ENCODE data around the gene PJA2.

The PJA2 gene

GRCh38 chr5:109322694-109323093 lies 87.1 kb downstream of the PJA2 start:
- no peak overlapping the region for H3K27ac Mint-ChIP-seq
- peaks cover 0 to 2% of the 10 kb centered on the region in 2 donors for H3K4me1 Mint-ChIP-seq
- no peaks in the 10 kb centered on the region for H3K27me3 Mint-ChIP-seq
- no peak for ATAC-seq (replicated peaks)
- no peak overlapping the region for H3K4me3 Mint-ChIP-seq
- peaks cover 15 to 29% of the 10 kb centered on the region in 2 donors for H3K36me3 Mint-ChIP-seq
- no peak for DNase-seq
- no peaks in the 10 kb centered on the region for H3K9me3 Mint-ChIP-seq

GRCh38 chr5:109319351-109319750 lies 90.4 kb downstream of the PJA2 start:
- H3K4me1 Mint-ChIP-seq: peaks cover 0 to 2% of the 10 kb centered on the region in 2 donors
- no peak overlapping the region for H3K27ac Mint-ChIP-seq
- no peak overlapping the region for H3K4me3 Mint-ChIP-seq
- no peaks in the 10 kb centered on the region for H3K27me3 Mint-ChIP-seq
- DNase-seq (no peak), ATAC-seq (replicated peaks) (no peak)
- peaks cover 7 to 22% of the 10 kb centered on the region in 2 donors for H3K36me3 Mint-ChIP-seq
- no peaks in the 10 kb centered on the region for H3K9me3 Mint-ChIP-seq

DNA sequence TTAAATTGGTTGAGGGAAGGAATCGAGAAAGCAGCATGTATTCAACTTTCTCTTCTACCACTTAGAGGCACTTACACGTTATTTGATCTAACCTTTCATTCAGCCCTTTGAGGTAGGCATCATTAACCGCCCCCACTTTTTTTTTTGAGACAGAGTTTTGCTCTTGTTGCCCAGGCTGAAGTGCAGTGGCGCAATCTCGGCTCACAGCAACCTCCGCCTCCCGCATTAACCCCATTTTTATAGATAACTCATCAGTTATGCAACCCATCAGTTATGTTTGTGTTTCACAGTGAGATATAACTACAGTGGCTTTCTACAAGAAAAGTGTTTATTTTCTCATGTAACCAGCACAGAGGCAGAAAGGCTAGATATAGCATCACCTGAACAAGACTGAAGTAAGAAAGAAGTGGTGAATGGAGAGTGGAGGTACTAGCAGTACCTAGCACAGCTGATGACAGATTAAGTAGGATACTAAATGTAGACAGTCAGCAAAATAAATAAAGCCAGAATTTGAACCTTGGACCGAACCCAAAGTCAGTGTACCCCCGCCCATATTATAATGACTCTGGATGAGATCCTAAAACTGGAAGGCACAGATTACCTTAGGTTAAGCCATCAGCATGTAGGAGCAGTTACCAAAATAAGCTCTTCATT lies 91.2 kb downstream of the PJA2 start:
- H3K27ac Mint-ChIP-seq: no peak overlapping the region
- no peaks in the 10 kb centered on the region for H3K9me3 Mint-ChIP-seq
- DNase-seq: no peak
- peaks cover 5 to 21% of the 10 kb centered on the region in 2 donors for H3K36me3 Mint-ChIP-seq
- H3K4me3 Mint-ChIP-seq: no peak overlapping the region
- no peaks in the 10 kb centered on the region for H3K27me3 Mint-ChIP-seq
- ATAC-seq (replicated peaks): no peak
- H3K4me1 Mint-ChIP-seq: peaks cover 0 to 2% of the 10 kb centered on the region in 2 donors

- Mint-ChIP-seq H3K4me3 (no peak overlapping the region), H3K27ac (no peak overlapping the region)
- no peak for DNase-seq
Observed at GRCh38 chr5:109316634-109317033, 93.1 kb downstream of the PJA2 start.

DNA sequence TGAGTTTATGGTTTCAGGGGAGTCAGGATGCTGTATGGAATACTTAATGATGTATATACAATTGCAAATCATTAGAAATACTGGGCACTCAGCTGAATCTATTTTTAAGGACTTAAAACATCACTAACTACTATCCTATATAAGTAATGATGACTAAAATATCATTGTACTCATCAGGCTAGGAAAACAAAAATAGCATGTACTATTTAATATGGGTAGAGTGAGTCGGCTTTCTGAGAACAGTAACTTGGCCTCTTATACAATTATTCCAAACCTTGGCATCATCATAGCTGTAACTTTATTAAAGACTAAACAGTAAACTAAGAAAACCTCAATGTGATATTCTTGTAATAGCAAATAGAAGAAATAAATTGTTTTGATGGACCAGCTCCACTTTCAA lies 94.5 kb downstream of the PJA2 start:
- Mint-ChIP-seq H3K27me3 (no peaks in the 10 kb centered on the region), H3K27ac (no peak overlapping the region), H3K4me3 (no peak overlapping the region), H3K4me1 (no peaks in the 10 kb centered on the region), H3K36me3 (peaks cover 3 to 4% of the 10 kb centered on the region in 2 donors), H3K9me3 (no peaks in the 10 kb centered on the region)
- ATAC-seq (replicated peaks): no peak
- no peak for DNase-seq

More at GRCh38 chr5:109316634-109317033, 93.1 kb downstream of the PJA2 start:
- H3K27me3 Mint-ChIP-seq: no peaks in the 10 kb centered on the region
- no peak for ATAC-seq (replicated peaks)
- no peaks in the 10 kb centered on the region for H3K4me1 Mint-ChIP-seq
- H3K36me3 Mint-ChIP-seq: peaks cover 6 to 10% of the 10 kb centered on the region in 2 donors
- H3K9me3 Mint-ChIP-seq: no peaks in the 10 kb centered on the region

- ATAC-seq (replicated peaks) (no peak), DNase-seq (no peak)
- no peaks in the 10 kb centered on the region for H3K4me1 Mint-ChIP-seq
- no peaks in the 10 kb centered on the region for H3K27me3 Mint-ChIP-seq
- H3K36me3 Mint-ChIP-seq: peaks cover 3 to 4% of the 10 kb centered on the region in 2 donors
- no peaks in the 10 kb centered on the region for H3K9me3 Mint-ChIP-seq
- H3K27ac Mint-ChIP-seq: no peak overlapping the region
- no peak overlapping the region for H3K4me3 Mint-ChIP-seq
Observed at GRCh38 chr5:109313127-109313526, 96.6 kb downstream of the PJA2 start.

GRCh38 chr5:109312695-109313094 lies 97.1 kb downstream of the PJA2 start:
- Mint-ChIP-seq H3K9me3 (no peaks in the 10 kb centered on the region), H3K4me3 (no peak overlapping the region), H3K27ac (no peak overlapping the region), H3K4me1 (no peaks in the 10 kb centered on the region), H3K27me3 (no peaks in the 10 kb centered on the region), H3K36me3 (peaks cover 3 to 4% of the 10 kb centered on the region in 2 donors)
- DNase-seq (no peak), ATAC-seq (replicated peaks) (no peak)

GRCh38 chr5:109310315-109310714 lies 99.5 kb downstream of the PJA2 start:
- H3K4me1 Mint-ChIP-seq: no peaks in the 10 kb centered on the region
- peaks cover 0 to 4% of the 10 kb centered on the region in 2 donors for H3K36me3 Mint-ChIP-seq
- no peak for ATAC-seq (replicated peaks)
- no peaks in the 10 kb centered on the region for H3K9me3 Mint-ChIP-seq
- no peak overlapping the region for H3K4me3 Mint-ChIP-seq
- DNase-seq: no peak
- no peaks in the 10 kb centered on the region for H3K27me3 Mint-ChIP-seq
- H3K27ac Mint-ChIP-seq: no peak overlapping the region

GRCh38 chr5:109309326-109310063 lies 100.3 kb downstream of the PJA2 start:
- Mint-ChIP-seq H3K9me3 (no peaks in the 10 kb centered on the region), H3K27me3 (no peaks in the 10 kb centered on the region), H3K4me3 (no peak overlapping the region), H3K27ac (no peak overlapping the region), H3K4me1 (no peaks in the 10 kb centered on the region), H3K36me3 (peaks cover 0 to 4% of the 10 kb centered on the region in 2 donors)
- ATAC-seq (replicated peaks): no peak
- DNase-seq: no peak

DNA sequence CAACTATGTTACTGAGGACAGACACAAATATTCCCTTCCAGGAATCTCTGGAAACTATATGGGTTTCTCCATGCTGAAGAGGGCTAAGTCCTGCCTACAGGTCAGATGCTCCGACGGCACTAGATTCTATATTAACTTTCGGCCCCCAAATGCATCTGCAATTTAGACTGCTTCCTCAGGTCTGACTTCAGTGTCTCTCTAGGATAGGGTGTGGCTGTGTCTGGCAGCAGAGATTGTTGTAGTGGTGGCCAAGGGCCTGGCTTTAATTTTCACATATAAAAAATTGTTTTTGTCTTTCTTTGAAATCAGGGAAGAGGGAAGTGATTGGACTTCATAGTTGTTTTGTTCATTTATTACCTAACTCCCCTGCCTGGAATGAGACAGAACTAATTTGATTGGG lies 101.8 kb downstream of the PJA2 start:
- Mint-ChIP-seq H3K27ac (no peak overlapping the region), H3K4me3 (no peak overlapping the region), H3K36me3 (peaks cover 0 to 4% of the 10 kb centered on the region in 2 donors), H3K4me1 (no peaks in the 10 kb centered on the region), H3K27me3 (no peaks in the 10 kb centered on the region), H3K9me3 (no peaks in the 10 kb centered on the region)
- ATAC-seq (replicated peaks) (no peak), DNase-seq (no peak)

DNA sequence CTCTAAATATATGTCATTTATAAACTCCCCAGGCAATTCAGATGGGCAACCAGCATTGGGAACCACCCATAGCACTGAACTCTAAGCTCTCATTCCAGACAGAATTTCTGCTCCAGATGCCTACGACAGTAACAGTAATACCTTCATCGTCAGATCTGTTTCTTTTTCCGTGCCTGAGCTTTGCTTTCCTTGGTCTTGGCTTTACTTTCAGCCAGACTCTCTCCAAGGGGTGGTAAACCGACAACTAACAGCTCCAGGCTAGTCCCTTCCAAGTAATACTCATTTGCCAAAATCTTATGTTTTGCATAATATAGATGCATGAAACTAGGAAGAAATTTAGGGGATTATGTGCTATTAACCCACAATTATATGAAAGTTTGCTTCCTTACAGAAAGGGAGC lies 102.3 kb downstream of the PJA2 start:
- no peak overlapping the region for H3K4me3 Mint-ChIP-seq
- DNase-seq (no peak), ATAC-seq (replicated peaks) (no peak)
- H3K36me3 Mint-ChIP-seq: peaks cover 0 to 4% of the 10 kb centered on the region in 2 donors
- no peak overlapping the region for H3K27ac Mint-ChIP-seq
- H3K9me3 Mint-ChIP-seq: no peaks in the 10 kb centered on the region
- H3K27me3 Mint-ChIP-seq: no peaks in the 10 kb centered on the region
- no peaks in the 10 kb centered on the region for H3K4me1 Mint-ChIP-seq

DNA sequence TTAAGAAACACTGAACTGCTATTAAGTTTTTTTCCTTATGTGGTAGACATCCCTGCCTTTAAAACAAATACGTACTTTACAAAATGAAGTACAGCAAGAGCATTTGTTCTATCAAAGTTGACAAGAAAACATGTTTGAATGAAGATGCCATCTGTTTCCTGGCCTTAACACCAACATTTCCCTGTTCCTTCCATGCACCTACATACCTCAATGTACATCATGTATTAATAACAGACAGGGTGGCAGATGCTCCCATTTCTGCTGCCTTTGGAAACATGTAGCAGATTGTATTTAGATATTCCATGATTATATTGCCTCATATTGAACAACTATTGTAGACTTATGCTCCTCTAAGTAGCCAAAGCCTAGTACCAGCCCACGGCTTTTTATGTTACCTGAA lies 104.4 kb downstream of the PJA2 start:
- peaks cover 0 to 2% of the 10 kb centered on the region in 2 donors for H3K36me3 Mint-ChIP-seq
- no peak overlapping the region for H3K27ac Mint-ChIP-seq
- H3K9me3 Mint-ChIP-seq: no peaks in the 10 kb centered on the region
- DNase-seq (no peak), ATAC-seq (replicated peaks) (no peak)
- H3K27me3 Mint-ChIP-seq: no peaks in the 10 kb centered on the region
- no peak overlapping the region for H3K4me3 Mint-ChIP-seq
- no peaks in the 10 kb centered on the region for H3K4me1 Mint-ChIP-seq

- Mint-ChIP-seq H3K36me3 (no peaks in the 10 kb centered on the region), H3K4me3 (no peak overlapping the region), H3K27ac (no peak overlapping the region), H3K4me1 (no peaks in the 10 kb centered on the region), H3K27me3 (no peaks in the 10 kb centered on the region), H3K9me3 (no peaks in the 10 kb centered on the region)
- ATAC-seq (replicated peaks) (no peak), DNase-seq (no peak)
Observed at GRCh38 chr5:109304309-109304708, 105.5 kb downstream of the PJA2 start.

DNA sequence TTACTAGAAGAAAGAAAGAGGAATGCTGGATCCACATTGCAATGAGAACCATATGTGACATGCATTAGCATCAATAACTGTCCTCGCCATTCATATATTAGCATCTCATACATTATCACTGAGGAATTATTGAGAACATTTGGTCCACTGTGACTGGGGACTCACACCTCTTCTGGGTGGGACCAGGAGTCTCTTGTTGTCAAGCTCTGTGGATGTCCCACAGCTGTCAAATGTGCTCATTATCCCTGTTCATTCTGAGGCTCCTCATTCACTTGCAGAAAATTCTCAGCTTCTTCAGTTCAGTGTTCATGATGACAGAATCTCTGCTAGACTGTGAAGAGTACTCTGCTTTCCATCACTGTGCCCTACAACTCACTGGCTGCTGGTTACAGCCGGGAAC lies 109.4 kb downstream of the PJA2 start:
- Mint-ChIP-seq H3K27me3 (no peaks in the 10 kb centered on the region), H3K36me3 (no peaks in the 10 kb centered on the region), H3K27ac (no peak overlapping the region), H3K4me3 (no peak overlapping the region), H3K9me3 (no peaks in the 10 kb centered on the region), H3K4me1 (no peaks in the 10 kb centered on the region)
- ATAC-seq (replicated peaks): no peak
- DNase-seq: no peak

DNA sequence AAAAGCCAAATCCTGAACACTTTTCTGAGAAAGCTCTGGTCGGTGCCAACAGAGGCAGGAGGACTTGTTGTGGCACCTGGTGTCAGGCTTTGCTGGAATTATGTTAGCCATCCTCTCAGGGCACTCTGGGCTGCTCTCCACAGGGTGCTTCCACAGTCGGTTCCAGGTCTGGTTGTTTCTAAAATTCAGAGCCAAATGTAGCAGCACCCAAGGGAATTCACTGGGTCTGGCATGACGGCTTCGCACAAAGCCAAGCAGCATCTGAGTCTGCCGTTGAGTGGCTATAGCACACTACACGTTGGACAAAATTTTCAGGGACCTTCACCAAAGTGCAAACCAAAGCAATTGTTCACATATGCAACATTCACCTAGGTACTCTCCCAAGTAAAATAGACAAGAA lies 110.2 kb downstream of the PJA2 start:
- no peak for ATAC-seq (replicated peaks)
- Mint-ChIP-seq H3K36me3 (peaks cover 3% of the 10 kb centered on the region in 2 donors), H3K4me1 (no peaks in the 10 kb centered on the region), H3K9me3 (peaks cover 2 to 4% of the 10 kb centered on the region in 2 donors), H3K27ac (no peak overlapping the region), H3K27me3 (no peaks in the 10 kb centered on the region), H3K4me3 (no peak overlapping the region)
- no peak for DNase-seq

All from stimulated activated naive B cell treated with anti-CD40 and anti-IgM and Interleukin-4, amounts not matched to agents 10 μg/mL and 1 μg/mL and 100 μg/mL, for 72 hours (primary cell).